RWPE2 (cell line): ENCODE data around the gene INTS11.

Experiments
- ATAC-seq: fragments of 200-7000 bp; cut with Tn5 transposase; 3 replicates; pipeline ENCODE4 v1.9.1; 2021; ENCODE audit warnings: low read depth
- DNase-seq: peaks from one replicate; pipeline ENCODE4 v3.0.0-alpha.2; 2020; ENCODE audit warnings: low spot score
- H3K27ac ChIP-seq: fragments of 450-650 bp; 2 replicates; pipeline ENCODE4 v1.5.1; 2017; ENCODE audit warnings: mild to moderate bottlenecking; ENCODE audit not compliant: poor library complexity, severe bottlenecking
- H3K27me3 ChIP-seq: fragments of 250-450 bp; sonication (Bioruptor Pico); 2 replicates; pipeline ENCODE4 v1.5.1; 2021; ENCODE audit warnings: mild to moderate bottlenecking, moderate library complexity; ENCODE audit not compliant: insufficient read depth, poor library complexity, severe bottlenecking
- H3K36me3 ChIP-seq: fragments of 250-450 bp; sonication (Bioruptor Pico); 2 replicates; pipeline ENCODE4 v1.5.1; 2020; ENCODE audit warnings: low read depth, mild to moderate bottlenecking, moderate library complexity
- H3K4me1 ChIP-seq: fragments of 250-450 bp; sonication (Bioruptor Pico); 2 replicates; pipeline ENCODE4 v1.5.1; 2021; ENCODE audit warnings: mild to moderate bottlenecking, moderate library complexity; ENCODE audit not compliant: insufficient read depth, poor library complexity, severe bottlenecking
- H3K4me3 ChIP-seq: fragments of 250-450 bp; sonication (Bioruptor Pico); 2 replicates; pipeline ENCODE4 v1.5.1; 2021; ENCODE audit warnings: mild to moderate bottlenecking, moderate library complexity; ENCODE audit not compliant: severe bottlenecking
- H3K9me3 ChIP-seq: fragments of 250-450 bp; sonication (Bioruptor Pico); 2 replicates; pipeline ENCODE4 v1.5.1; 2021; ENCODE audit warnings: mild to moderate bottlenecking, moderate library complexity; ENCODE audit not compliant: severe bottlenecking
- TF ChIP-seq, protein P1 (sequence below): fragments of 450-650 bp; IDR thresholded peaks from one replicate; pipeline ENCODE4 v1.5.1; 2017; ENCODE audit warnings: mild to moderate bottlenecking, moderate library complexity; ENCODE audit not compliant: poor library complexity, severe bottlenecking

INTS11 gene

GRCh38 chr1:1360506-1361169 lies 36.2 kb upstream of the INTS11 start:
- Histone ChIP-seq H3K9me3 (no peaks in the 10 kb centered on the region), H3K27me3 (no peaks in the 10 kb centered on the region), H3K36me3 (no peaks in the 10 kb centered on the region), H3K4me3 (no peak overlapping the region), H3K27ac (peak overlapping the region; percentile 34), H3K4me1 (peaks cover 13% of the 10 kb centered on the region)
- ATAC-seq (peak; percentile 73), DNase-seq (peak; percentile 76)
- TF ChIP-seq, protein P1, sequence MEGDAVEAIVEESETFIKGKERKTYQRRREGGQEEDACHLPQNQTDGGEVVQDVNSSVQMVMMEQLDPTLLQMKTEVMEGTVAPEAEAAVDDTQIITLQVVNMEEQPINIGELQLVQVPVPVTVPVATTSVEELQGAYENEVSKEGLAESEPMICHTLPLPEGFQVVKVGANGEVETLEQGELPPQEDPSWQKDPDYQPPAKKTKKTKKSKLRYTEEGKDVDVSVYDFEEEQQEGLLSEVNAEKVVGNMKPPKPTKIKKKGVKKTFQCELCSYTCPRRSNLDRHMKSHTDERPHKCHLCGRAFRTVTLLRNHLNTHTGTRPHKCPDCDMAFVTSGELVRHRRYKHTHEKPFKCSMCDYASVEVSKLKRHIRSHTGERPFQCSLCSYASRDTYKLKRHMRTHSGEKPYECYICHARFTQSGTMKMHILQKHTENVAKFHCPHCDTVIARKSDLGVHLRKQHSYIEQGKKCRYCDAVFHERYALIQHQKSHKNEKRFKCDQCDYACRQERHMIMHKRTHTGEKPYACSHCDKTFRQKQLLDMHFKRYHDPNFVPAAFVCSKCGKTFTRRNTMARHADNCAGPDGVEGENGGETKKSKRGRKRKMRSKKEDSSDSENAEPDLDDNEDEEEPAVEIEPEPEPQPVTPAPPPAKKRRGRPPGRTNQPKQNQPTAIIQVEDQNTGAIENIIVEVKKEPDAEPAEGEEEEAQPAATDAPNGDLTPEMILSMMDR: no peak

GRCh38 chr1:1359664-1360468 lies 35.4 kb upstream of the INTS11 start:
- TF ChIP-seq, protein P1: no peak
- Histone ChIP-seq H3K4me3 (no peak overlapping the region), H3K27me3 (no peaks in the 10 kb centered on the region), H3K27ac (peak overlapping the region; percentile 34), H3K36me3 (no peaks in the 10 kb centered on the region), H3K9me3 (no peaks in the 10 kb centered on the region), H3K4me1 (peaks cover 13% of the 10 kb centered on the region)
- ATAC-seq: no peak; the same call in 2 of the 3 replicates
- DNase-seq: no peak

DNA sequence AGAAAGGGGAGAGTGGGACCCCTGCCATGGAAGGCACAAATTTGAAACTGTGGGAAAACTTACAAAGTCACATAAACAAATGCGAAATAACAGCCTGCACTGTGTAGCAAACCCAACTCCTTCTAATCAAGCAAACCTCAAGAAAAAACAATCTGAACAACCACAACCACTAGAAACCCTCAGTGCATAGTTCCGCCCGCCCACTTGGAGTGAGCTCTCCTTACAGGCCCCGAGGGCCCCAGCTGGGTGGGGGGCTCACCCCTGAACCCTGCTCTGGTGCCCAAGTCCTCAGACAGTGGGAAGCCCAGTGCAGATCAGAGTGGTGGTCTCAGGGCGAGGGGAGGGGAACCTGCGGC lies 34.8 kb upstream of the INTS11 start:
- no peak for ATAC-seq
- H3K4me1 ChIP-seq: peaks cover 13% of the 10 kb centered on the region
- no peak overlapping the region for H3K4me3 ChIP-seq

DNA sequence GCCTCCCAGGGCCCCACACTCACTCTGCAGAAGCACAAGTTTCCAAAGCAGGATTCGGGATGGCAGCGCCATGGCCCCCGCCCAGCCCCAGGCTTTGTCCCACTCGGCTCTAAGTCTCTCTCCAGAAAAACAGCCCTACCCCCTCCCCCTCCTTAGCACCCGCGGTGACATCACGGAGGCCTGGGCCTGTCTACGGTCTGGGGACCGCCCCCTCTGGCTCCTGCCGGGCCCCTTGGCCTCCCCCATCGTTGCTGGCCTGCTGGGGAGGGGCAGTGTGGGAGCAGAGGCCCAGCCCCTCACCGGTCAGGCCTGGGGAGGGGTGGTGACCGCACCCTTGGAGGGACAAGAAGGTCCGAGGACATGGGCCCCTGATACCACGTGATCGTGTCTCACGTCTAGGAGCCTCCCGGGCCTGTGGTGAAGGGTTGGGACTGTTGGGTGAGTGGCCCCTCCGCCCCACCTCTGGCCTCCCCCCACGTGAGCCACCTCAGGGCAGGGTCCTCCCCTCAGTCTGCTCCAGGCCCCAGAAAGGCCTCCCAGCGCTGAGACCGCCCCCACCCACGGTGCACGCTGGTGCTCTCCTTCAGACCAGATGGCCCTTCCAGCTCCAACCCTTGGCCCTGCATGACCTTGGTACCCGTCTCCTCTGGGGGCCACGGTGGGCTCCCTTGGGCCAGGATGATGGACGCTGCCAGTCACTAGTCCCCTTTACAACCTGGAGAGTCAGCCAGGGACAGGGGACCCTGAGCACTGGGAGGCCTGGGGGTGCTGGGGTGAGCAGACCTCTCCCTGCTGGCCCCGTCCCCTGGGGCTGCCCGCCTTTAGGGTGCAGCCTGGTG lies 34.2 kb upstream of the INTS11 start, which contains the start of gene MXRA8:
Gene MXRA8, minus strand, starts transcription at position 123 of the 839 bp plus-strand sequence. Its CDS starts 51 bp downstream, at position 72.
- H3K27me3 ChIP-seq: no peaks in the 10 kb centered on the region
- peaks cover 17% of the 10 kb centered on the region for H3K4me1 ChIP-seq
- ATAC-seq: no peak
- no peak within 1 kb of the TSS for H3K4me3 ChIP-seq
- DNase-seq: peak; percentile 63
- H3K36me3 ChIP-seq: no peaks in the 10 kb centered on the region
- H3K27ac ChIP-seq: no peak within 1 kb of the TSS
- no peaks in the 10 kb centered on the region for H3K9me3 ChIP-seq
- TF ChIP-seq, protein P1: no peak

More for the DNA sequence above, 34.8 kb upstream of the INTS11 start:
- no peaks in the 10 kb centered on the region for H3K9me3 ChIP-seq
- no peaks in the 10 kb centered on the region for H3K36me3 ChIP-seq
- no peak overlapping the region for H3K27ac ChIP-seq
- no peaks in the 10 kb centered on the region for H3K27me3 ChIP-seq
- TF ChIP-seq, protein P1: no peak
- DNase-seq: peak; percentile 60
